ENCODE measurements around the gene ODAD3.
"Not testable (repeated sequence)": the region's sequence is repeated elsewhere in the genome, so short reads cannot be mapped to it uniquely, and the experiment has no call there.

ODAD3 gene

GRCh38 chr19:11435057-11435832, at the start of gene ODAD3, which contains the start of gene PRKCSH:
ODAD3 (minus strand) TSS chr19:11435121; CDS start chr19:11435016, 105 bp downstream.
PRKCSH (plus strand) TSS chr19:11435635; CDS start chr19:11436118, 483 bp downstream.
- DNase-seq: peak; percentile 100

GRCh38 chr19:11483366-11484111, 48.6 kb upstream of the ODAD3 start:
- DNase-seq: no peak

GRCh38 chr19:11482384-11483050, 47.6 kb upstream of the ODAD3 start:
- DNase-seq: peak; percentile 94

DNA sequence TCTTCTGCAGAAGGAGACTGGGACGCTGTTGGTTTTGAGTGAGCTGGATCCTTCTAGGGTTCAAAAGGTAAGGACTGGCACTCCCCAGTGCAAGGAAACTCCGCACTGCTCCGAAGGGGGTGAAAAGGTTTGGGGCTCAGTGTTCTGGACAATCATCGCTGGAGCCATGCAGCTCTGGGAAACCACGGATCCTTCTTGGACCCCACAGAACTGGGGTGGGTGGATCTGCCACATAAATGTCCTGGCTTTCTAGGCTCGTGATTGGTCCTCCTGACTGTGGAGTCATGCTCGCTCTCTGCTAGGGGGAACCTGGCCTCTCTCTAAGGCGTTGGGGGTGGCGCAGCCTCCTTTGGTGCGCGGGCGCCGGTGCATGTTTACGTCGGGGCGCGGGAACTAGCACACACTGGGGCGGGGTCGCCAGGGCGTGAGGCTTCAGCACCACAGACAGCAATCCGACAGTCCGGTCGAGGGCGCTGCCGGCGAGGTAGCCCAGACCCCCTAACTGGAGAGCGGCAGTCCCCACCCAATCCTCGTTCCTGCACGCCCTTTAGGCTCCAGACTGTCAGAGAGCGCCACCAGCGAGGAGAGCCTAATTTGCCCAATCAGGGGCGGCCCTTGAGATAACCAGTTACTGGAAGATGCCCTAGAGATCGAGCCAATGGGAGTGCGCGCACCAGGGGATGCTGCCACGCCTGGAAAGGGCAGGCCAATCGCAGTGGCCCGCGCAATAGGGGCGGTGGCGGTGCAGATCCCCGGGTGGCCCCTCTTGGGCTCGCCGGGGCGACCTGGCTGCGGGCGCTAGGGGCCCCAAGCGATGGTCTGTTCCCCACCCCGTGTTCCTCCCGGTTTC, 46.8 kb upstream of the ODAD3 start:
- DNase-seq: peak; percentile 92

- peak; percentile 81 for DNase-seq
Measured at GRCh38 chr19:11480715-11481533, 46.0 kb upstream of the ODAD3 start, which contains the start of gene ELAVL3. ELAVL3 (minus strand) TSS chr19:11481046; CDS start chr19:11480608, 438 bp downstream.

GRCh38 chr19:11479898-11480714, 45.2 kb upstream of the ODAD3 start:
- DNase-seq: peak; percentile 58

DNA sequence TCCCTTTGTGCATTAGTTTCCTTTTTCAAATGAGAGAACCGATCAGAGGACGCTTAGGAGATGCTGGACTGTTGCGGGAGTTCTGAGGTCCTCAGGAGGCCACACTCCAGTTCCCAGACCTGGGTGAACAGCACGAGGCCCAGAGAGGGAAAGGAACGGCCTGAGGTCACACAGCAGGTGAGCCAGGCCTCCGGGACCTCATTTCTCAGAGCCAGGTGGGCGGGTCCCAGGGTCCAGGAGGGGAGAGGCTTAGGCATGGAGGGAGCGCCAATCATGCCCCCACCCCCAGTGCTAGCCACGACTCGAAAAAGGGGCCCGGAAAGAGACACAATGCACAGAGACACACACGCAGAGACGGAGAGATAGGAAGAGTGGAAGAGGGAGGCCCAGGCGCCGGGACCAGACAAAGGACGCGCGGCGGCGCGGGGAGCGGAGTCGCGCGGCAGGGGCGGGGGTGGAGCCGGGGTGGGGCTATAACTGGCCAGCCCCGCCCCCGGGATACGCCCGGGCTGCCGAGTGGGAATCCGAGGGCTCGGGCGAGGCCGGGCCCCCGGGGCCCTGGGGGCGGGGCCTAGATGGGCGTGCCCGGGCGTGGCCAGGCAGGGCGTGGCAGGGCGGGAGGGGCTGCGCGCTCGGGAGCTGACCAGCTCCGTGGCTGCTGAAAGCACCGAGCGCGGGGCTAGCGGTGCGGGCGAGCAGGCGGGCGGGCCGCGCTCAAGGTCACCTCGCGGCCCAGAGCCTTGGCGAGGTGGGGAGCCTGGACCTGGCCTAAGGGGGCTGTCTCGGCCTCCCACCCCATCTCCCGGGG, 44.4 kb upstream of the ODAD3 start:
- DNase-seq: peak; percentile 84

- DNase-seq: no peak
Measured at GRCh38 chr19:11478167-11479089, 43.5 kb upstream of the ODAD3 start.

GRCh38 chr19:11475861-11476260, 40.9 kb upstream of the ODAD3 start:
- DNase-seq: no peak

- not testable (repeated sequence) for DNase-seq
Measured at GRCh38 chr19:11475343-11475742, 40.4 kb upstream of the ODAD3 start.

DNA sequence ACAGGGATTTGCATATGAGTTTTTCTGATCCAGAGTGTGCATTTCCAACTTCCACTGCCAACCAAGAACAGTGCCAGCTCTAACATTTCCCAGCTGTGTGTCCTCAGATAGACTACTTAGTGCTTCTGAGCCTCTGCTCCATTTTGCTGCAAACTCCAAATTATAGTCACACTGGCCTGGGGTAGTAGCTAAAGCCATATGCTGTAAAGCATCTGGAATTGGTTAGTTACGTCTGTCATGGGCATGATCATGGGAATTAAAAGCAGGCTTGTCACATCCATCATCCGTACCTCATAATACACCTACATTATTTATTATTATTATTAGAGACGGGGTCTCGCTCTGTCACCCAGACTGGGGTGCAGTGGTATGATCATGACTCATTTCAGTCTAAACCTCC, 38.8 kb upstream of the ODAD3 start:
- DNase-seq: no peak

DNA sequence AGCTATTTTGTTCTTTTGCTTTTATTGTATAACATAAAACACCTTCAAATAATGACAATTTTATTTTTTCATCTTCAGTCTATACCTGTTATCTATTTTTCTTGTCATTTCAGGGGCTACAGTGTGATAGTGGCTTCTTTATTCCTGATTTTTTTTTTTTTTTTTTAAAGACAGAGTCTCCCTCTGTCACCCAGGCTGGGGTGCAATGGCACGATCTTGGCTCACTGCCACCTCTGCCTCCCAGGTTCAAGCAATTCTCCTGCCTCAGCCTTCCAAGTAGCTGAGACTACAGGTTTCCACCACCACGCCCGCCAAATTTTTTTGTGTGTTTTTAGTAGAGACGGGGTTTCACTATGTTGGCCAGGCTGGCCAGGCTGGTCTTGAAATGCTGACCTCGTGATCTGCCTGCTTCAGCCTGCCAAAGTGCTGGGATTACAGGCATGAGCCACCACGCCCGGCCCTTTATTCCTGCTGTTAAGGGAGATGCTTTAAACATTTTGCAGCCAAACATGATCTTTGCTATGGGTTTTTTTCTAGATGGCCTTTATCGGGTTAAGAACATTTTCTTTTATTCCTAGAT, 33.4 kb upstream of the ODAD3 start:
- DNase-seq: not testable (repeated sequence)

DNA sequence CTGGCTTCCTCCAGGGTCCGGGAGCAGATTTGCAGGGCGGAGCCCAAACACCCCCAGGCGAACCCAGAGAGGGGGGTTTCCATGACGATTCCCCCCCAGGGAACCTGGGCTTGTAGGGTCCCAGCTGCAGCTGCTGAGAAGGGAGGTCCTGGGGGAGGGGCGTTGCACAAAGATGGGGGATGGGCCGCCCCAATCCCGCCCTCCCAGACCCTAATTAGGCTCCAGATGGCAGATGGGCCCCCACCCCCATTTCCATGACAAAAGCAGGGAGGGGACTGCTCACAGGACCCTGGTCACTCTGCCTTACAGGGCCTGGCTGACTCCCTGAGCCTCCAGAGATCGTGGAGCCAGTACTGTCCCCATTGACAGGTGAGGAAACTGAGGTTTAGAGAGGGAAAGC, 30.7 kb upstream of the ODAD3 start:
- DNase-seq: peak; percentile 54

GRCh38 chr19:11464333-11465265, 29.7 kb upstream of the ODAD3 start:
- no peak for DNase-seq

DNA sequence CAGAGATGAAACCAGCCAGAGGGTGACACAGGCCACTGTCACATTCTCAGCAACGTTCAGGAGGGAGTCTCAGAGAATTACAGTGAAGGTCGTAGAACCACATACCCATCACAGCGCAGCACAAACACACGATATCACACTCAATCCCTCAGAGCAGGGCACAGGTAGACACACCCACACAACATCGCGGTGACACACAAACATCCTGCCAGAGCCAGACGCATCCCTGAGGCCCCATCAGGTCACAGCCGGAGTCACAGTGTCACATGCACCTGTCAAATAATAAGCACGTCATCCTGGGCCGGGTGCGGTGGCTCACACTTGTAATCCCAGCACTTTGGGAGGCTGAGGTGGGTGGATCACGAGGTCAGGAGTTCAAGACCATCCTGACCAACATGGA, 28.5 kb upstream of the ODAD3 start:
- no peak for DNase-seq

GRCh38 chr19:11461453-11461852, 26.5 kb upstream of the ODAD3 start:
- no peak for DNase-seq

- DNase-seq: no peak
Measured at GRCh38 chr19:11460207-11460606, 25.3 kb upstream of the ODAD3 start.

Data from eye (tissue), 1 donor.